SK-N-MC (cell line): ENCODE results near the gene OGFR.

Experiments used
- DNase-seq: peaks from one replicate; pipeline ENCODE4 v3.0.0-alpha.2; 2011; ENCODE audit warnings: low read depth, low spot score
- H3K27ac ChIP-seq: fragments of 200-600 bp; sonication (generic); 2 replicates; pipeline ENCODE4 v1.5.1; 2016; ENCODE audit warnings: mixed run types
- H3K36me3 ChIP-seq: fragments of 200-600 bp; sonication (generic); 2 replicates; pipeline ENCODE4 v1.6.1; 2017; ENCODE audit warnings: antibody characterized with exemption, low read length, mixed read lengths; ENCODE audit not compliant: insufficient read depth
- H3K4me3 ChIP-seq: fragments of 200-600 bp; sonication (generic); 2 replicates; pipeline ENCODE4 v1.5.1; 2016
- H3K9ac ChIP-seq: fragments of 200-600 bp; sonication (generic); 2 replicates; pipeline ENCODE4 v1.8.0; 2017; ENCODE audit warnings: mixed run types, mixed read lengths; ENCODE audit not compliant: insufficient read length
- H3K9me3 ChIP-seq: fragments of 200-600 bp; sonication (generic); 2 replicates; pipeline ENCODE4 v1.6.1; 2017; ENCODE audit warnings: low read depth, mild to moderate bottlenecking, antibody characterized with exemption, low read length, moderate library complexity, mixed read lengths
- EZH2 ChIP-seq: fragments of 200-600 bp; sonication (generic); IDR thresholded peaks from one replicate; pipeline ENCODE4 v1.6.1; 2017; ENCODE audit warnings: antibody characterized with exemption
- FOXP2 ChIP-seq: optimal IDR thresholded peaks from 2 replicates; pipeline ENCODE3; 2011; ENCODE audit warnings: mild to moderate bottlenecking, moderate library complexity; ENCODE audit not compliant: insufficient read depth; ENCODE audit errors: extremely low read length, control extremely low read depth
- POLR2AphosphoS5 ChIP-seq: IDR thresholded peaks from 2 replicates; pipeline ENCODE4 v1.6.1; 2012; ENCODE audit warnings: mild to moderate bottlenecking, low read depth, low read length, borderline replicate concordance

The OGFR gene

GRCh38 chr20:62797671-62798532, 6.7 kb upstream of the OGFR start:
- no peak overlapping the region; the same call in 1 of the 2 replicates for H3K4me3 ChIP-seq

GRCh38 chr20:62799036-62799435, 5.6 kb upstream of the OGFR start:
- H3K27ac ChIP-seq = no peak overlapping the region
- peaks cover 36% of the 10 kb centered on the region for H3K36me3 ChIP-seq
- no peak for DNase-seq
- H3K9ac ChIP-seq = no peak overlapping the region
- no peak overlapping the region for H3K4me3 ChIP-seq
- TF ChIP-seq POLR2AphosphoS5 (no peak), FOXP2 (no peak), EZH2 (no peak)
- H3K9me3 ChIP-seq = no peaks in the 10 kb centered on the region

More at GRCh38 chr20:62797671-62798532, 6.7 kb upstream of the OGFR start:
- TF ChIP-seq FOXP2 (no peak), POLR2AphosphoS5 (no peak), EZH2 (no peak)
- DNase-seq = no peak
- 0 out of 2 replicates have a peak overlapping the region, but pooled peaks have one; percentile 31 for H3K27ac ChIP-seq
- peaks cover 36% of the 10 kb centered on the region for H3K36me3 ChIP-seq
- H3K9me3 ChIP-seq = no peaks in the 10 kb centered on the region
- no peak overlapping the region for H3K9ac ChIP-seq

DNA sequence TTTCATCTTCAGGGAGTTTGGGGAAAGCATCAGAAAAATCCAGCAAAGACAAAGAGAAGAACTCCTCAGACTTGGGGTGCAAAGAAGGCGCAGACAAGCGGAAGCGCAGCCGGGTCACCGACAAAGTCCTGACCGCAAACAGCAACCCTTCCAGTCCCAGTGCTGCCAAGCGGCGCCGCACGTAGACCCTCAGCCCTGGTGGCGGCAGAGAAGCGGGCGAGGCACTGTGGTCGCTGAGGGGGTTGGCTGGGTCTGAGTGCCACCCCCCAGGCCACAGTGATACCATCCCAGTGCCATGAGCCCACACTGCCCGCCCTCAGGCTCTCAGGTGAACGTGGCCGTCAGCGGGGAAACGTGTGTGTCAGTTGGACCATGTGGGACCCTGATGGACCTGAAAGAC, 5.2 kb upstream of the OGFR start:
- no peak overlapping the region for H3K4me3 ChIP-seq
- no peak for TF ChIP-seq EZH2
- no peak for TF ChIP-seq FOXP2
- TF ChIP-seq POLR2AphosphoS5 = no peak
- no peak for DNase-seq
- peaks cover 36% of the 10 kb centered on the region for H3K36me3 ChIP-seq
- no peak overlapping the region for H3K9ac ChIP-seq
- no peak overlapping the region for H3K27ac ChIP-seq
- no peaks in the 10 kb centered on the region for H3K9me3 ChIP-seq

- H3K9ac ChIP-seq = no peak overlapping the region
- 0 out of 2 replicates have a peak overlapping the region, but pooled peaks have one; percentile 13 for H3K27ac ChIP-seq
- TF ChIP-seq FOXP2 = no peak
- no peak for TF ChIP-seq EZH2
- TF ChIP-seq POLR2AphosphoS5 = no peak
- peaks cover 36% of the 10 kb centered on the region for H3K36me3 ChIP-seq
- H3K9me3 ChIP-seq = no peaks in the 10 kb centered on the region
- no peak overlapping the region for H3K4me3 ChIP-seq
- DNase-seq = no peak
Measured at GRCh38 chr20:62799873-62800272, 4.8 kb upstream of the OGFR start.

- Histone ChIP-seq H3K27ac (0 out of 2 replicates have a peak overlapping the region, but pooled peaks have one; percentile 13), H3K4me3 (no peak overlapping the region), H3K9me3 (no peaks in the 10 kb centered on the region), H3K36me3 (peaks cover 36% of the 10 kb centered on the region), H3K9ac (no peak overlapping the region)
- DNase-seq = no peak
- TF ChIP-seq FOXP2 (no peak), EZH2 (no peak)
Measured at GRCh38 chr20:62800314-62801259, 4.0 kb upstream of the OGFR start.

GRCh38 chr20:62801284-62802010, 3.2 kb upstream of the OGFR start:
- Histone ChIP-seq H3K9ac (no peak overlapping the region), H3K4me3 (no peak overlapping the region), H3K9me3 (no peaks in the 10 kb centered on the region), H3K27ac (no peak overlapping the region), H3K36me3 (peaks cover 36% of the 10 kb centered on the region)
- DNase-seq = no peak
- TF ChIP-seq EZH2 (no peak), POLR2AphosphoS5 (no peak), FOXP2 (no peak)

GRCh38 chr20:62802026-62802712, 2.5 kb upstream of the OGFR start:
- H3K9ac ChIP-seq = no peak overlapping the region
- H3K36me3 ChIP-seq = peaks cover 36% of the 10 kb centered on the region
- no peak for DNase-seq
- no peaks in the 10 kb centered on the region for H3K9me3 ChIP-seq
- H3K4me3 ChIP-seq = no peak overlapping the region
- H3K27ac ChIP-seq = no peak overlapping the region
- TF ChIP-seq EZH2 = no peak
- no peak for TF ChIP-seq FOXP2
- no peak for TF ChIP-seq POLR2AphosphoS5
